Measurements from ENCODE around the gene ZNRF3. TPM values are rescaled to one million over a fixed set of nuclear protein-coding genes. Genes with fewer than 3 reads are reported as not detected.

Gene ZNRF3
- total RNA-seq, 8 experiments from 2014 or later = 3.0 to 11.3 (median 5.2) TPM

GRCh38 chr22:29065468-29066190 is 182.3 kb downstream of the ZNRF3 start:
- ATAC-seq (replicated peaks in 6 of 8) = no peak
- in situ Hi-C loops (cut with MboI; ENCODE audit: low pct_unique_long_range_greater_than_20kb in 2 of 9, low sequenced_read_pairs in 9 of 9, unreplicated experiment in 9 of 9) = no loop called here
- Histone ChIP-seq H3K4me3 (no peak overlapping the region), H3K27ac (no peak overlapping the region), H3K4me1 (replicated peaks in 1 of 2) (no peaks in the 10 kb centered on the region)
- 14 to 86% (median 67%) methylated on average over 1 to 7 of the region's 7 CpGs for WGBS, 10 experiments

- no peak for ATAC-seq (replicated peaks in 6 of 8)
- WGBS, 10 experiments = 50 to 100% (median 100%) methylated on average over 1 to 2 of the region's 4 CpGs; no CpG with 5 or more reads in 3 of the 10 experiments
- H3K4me3 ChIP-seq = no peak overlapping the region
- peaks cover 0 to 11% of the 10 kb centered on the region in 2 donors for H3K4me1 ChIP-seq (replicated peaks in 1 of 2)
- no peak overlapping the region for H3K27ac ChIP-seq
- in situ Hi-C loops (cut with MboI; ENCODE audit: low pct_unique_long_range_greater_than_20kb in 2 of 9, low sequenced_read_pairs in 9 of 9, unreplicated experiment in 9 of 9) = no loop called here
Observed at GRCh38 chr22:29069463-29069862, 186.1 kb downstream of the ZNRF3 start.

- Histone ChIP-seq H3K27ac (no peak overlapping the region), H3K4me3 (no peak overlapping the region), H3K4me1 (replicated peaks in 1 of 2) (peaks cover 0 to 12% of the 10 kb centered on the region in 2 donors)
- in situ Hi-C loops (cut with MboI; ENCODE audit: low pct_unique_long_range_greater_than_20kb in 2 of 9, low sequenced_read_pairs in 9 of 9, unreplicated experiment in 9 of 9) = no loop called here
- WGBS, 10 experiments = 90 to 100% (median 100%) methylated on average over 1 to 3 of the region's 4 CpGs; no CpG with 5 or more reads in 2 of the 10 experiments
- ATAC-seq (replicated peaks in 6 of 8) = no peak
Observed at GRCh38 chr22:29070490-29070889, 187.1 kb downstream of the ZNRF3 start.

GRCh38 chr22:29071261-29072045 is 188.1 kb downstream of the ZNRF3 start:
- whole genome bisulfite sequencing, 10 experiments = 0 to 21% (median 4%) methylated on average over 2 to 14 of the region's 60 CpGs; no CpG with 5 or more reads in 3 of the 10 experiments
- ATAC-seq (replicated peaks in 6 of 8) = peak in 7 of 8 experiments; percentile 24 to 59 (median 35)
- in situ Hi-C loops (cut with MboI; ENCODE audit: low pct_unique_long_range_greater_than_20kb in 2 of 9, low sequenced_read_pairs in 9 of 9, unreplicated experiment in 9 of 9) = no loop called here
- Histone ChIP-seq H3K4me1 (replicated peaks in 1 of 2) (peaks cover 0 to 12% of the 10 kb centered on the region in 2 donors), H3K4me3 (peak overlapping the region; percentile 14 to 80 (median 22)), H3K27ac (no peak overlapping the region)

GRCh38 chr22:29072193-29072978 is 189.0 kb downstream of the ZNRF3 start:
- ATAC-seq (replicated peaks in 6 of 8) = peak; percentile 66 to 91 (median 85)
- no peak overlapping the region for H3K27ac ChIP-seq
- H3K4me1 ChIP-seq (replicated peaks in 1 of 2) = peaks cover 0 to 12% of the 10 kb centered on the region in 2 donors
- in situ Hi-C loops (cut with MboI; ENCODE audit: low pct_unique_long_range_greater_than_20kb in 2 of 9, low sequenced_read_pairs in 9 of 9, unreplicated experiment in 9 of 9) = no loop called here
- H3K4me3 ChIP-seq = peak overlapping the region; percentile 45 to 91 (median 89)
- WGBS, 10 experiments = 40 to 83% (median 66%) methylated on average over 1 to 14 of the region's 41 CpGs; no CpG with 5 or more reads in 2 of the 10 experiments

GRCh38 chr22:29072979-29073617 is 189.7 kb downstream of the ZNRF3 start, which contains the start of gene KREMEN1:
Gene KREMEN1 (plus strand): TSS chr22:29073035. CDS start chr22:29073131, 96 bp downstream.
- peak in 5 of 8 experiments; percentile 12 to 46 (median 39) for ATAC-seq (replicated peaks in 6 of 8)
- WGBS, 10 experiments = no CpG with 5 or more reads among the region's 76 CpGs
- Histone ChIP-seq H3K4me1 (replicated peaks in 1 of 2) (peaks cover 0 to 12% of the 10 kb centered on the region in 2 donors), H3K27ac (no peak within 1 kb of the TSS), H3K4me3 (peak within 1 kb of the TSS; percentile 45 to 91 (median 89))
- in situ Hi-C loops (cut with MboI; ENCODE audit: low pct_unique_long_range_greater_than_20kb in 2 of 9, low sequenced_read_pairs in 9 of 9, unreplicated experiment in 9 of 9) = no loop called here

GRCh38 chr22:29073618-29074275 is 190.4 kb downstream of the ZNRF3 start:
- H3K27ac ChIP-seq = no peak overlapping the region
- peak overlapping the region; percentile 45 to 91 (median 89) for H3K4me3 ChIP-seq
- in situ Hi-C loops (cut with MboI; ENCODE audit: low pct_unique_long_range_greater_than_20kb in 2 of 9, low sequenced_read_pairs in 9 of 9, unreplicated experiment in 9 of 9) = no loop called here
- H3K4me1 ChIP-seq (replicated peaks in 1 of 2) = peaks cover 1 to 12% of the 10 kb centered on the region in 2 donors
- peak; percentile 26 to 49 (median 44) for ATAC-seq (replicated peaks in 6 of 8)
- 20 to 60% methylated on average over 1 to 5 of the region's 53 CpGs; no CpG with 5 or more reads in 8 of the 10 experiments for WGBS, 10 experiments

- peak in 1 of 8 experiments; percentile 23 for ATAC-seq (replicated peaks in 6 of 8)
- H3K27ac ChIP-seq = no peak overlapping the region
- in situ Hi-C loops (cut with MboI; ENCODE audit: low pct_unique_long_range_greater_than_20kb in 2 of 9, low sequenced_read_pairs in 9 of 9, unreplicated experiment in 9 of 9) = no loop called here
- WGBS, 10 experiments = 0 to 100% (median 73%) methylated on average over 1 to 6 of the region's 10 CpGs; no CpG with 5 or more reads in 3 of the 10 experiments
- H3K4me1 ChIP-seq (replicated peaks in 1 of 2) = peaks cover 2 to 15% of the 10 kb centered on the region in 2 donors
- H3K4me3 ChIP-seq = peak overlapping the region in 4 of 5 donors; percentile 80 to 91 (median 90)
Observed at GRCh38 chr22:29074276-29074772, 191.0 kb downstream of the ZNRF3 start.

- in situ Hi-C loops (cut with MboI; ENCODE audit: low pct_unique_long_range_greater_than_20kb in 2 of 9, low sequenced_read_pairs in 9 of 9, unreplicated experiment in 9 of 9) = no loop called here
- H3K4me3 ChIP-seq = no peak overlapping the region
- no peak for ATAC-seq (replicated peaks in 6 of 8)
- peaks cover 2 to 10% of the 10 kb centered on the region in 2 donors for H3K4me1 ChIP-seq (replicated peaks in 1 of 2)
- WGBS, 10 experiments = 44 to 90% (median 72%) methylated on average over 1 to 6 of the region's 6 CpGs; no CpG with 5 or more reads in 1 of the 10 experiments
- no peak overlapping the region for H3K27ac ChIP-seq
Observed at GRCh38 chr22:29078036-29078868, 194.9 kb downstream of the ZNRF3 start.

GRCh38 chr22:29078869-29079207 is 195.5 kb downstream of the ZNRF3 start:
- no peak for ATAC-seq (replicated peaks in 6 of 8)
- in situ Hi-C loops (cut with MboI; ENCODE audit: low pct_unique_long_range_greater_than_20kb in 2 of 9, low sequenced_read_pairs in 9 of 9, unreplicated experiment in 9 of 9) = no loop called here

More at GRCh38 chr22:29078869-29079207, 195.5 kb downstream of the ZNRF3 start:
- Histone ChIP-seq H3K4me3 (no peak overlapping the region), H3K27ac (no peak overlapping the region), H3K4me1 (replicated peaks in 1 of 2) (peaks cover 2 to 10% of the 10 kb centered on the region in 2 donors)
- WGBS, 10 experiments = 0 to 100% (median 93%) methylated on average over 1 to 6 of the region's 6 CpGs
